GM23338 (cell line): Measurements from ENCODE around the gene TTBK1. TPM values are rescaled to one million over a fixed set of nuclear protein-coding genes. Genes with fewer than 3 reads are reported as not detected.

Source experiments
- ATAC-seq: fragments of 200-7000 bp; cut with Tn5 transposase; 3 replicates; pipeline ENCODE4 v1.9.1; 2020
- DNase-seq: peaks from one replicate; pipeline ENCODE4 v3.0.0-alpha.2; 2015; ENCODE audit warnings: low spot score
- H2AFZ ChIP-seq: fragments of 200-600 bp; sonication (generic); 2 replicates; pipeline ENCODE4 v1.8.0; 2016; ENCODE audit warnings: antibody characterized with exemption, mild to moderate bottlenecking, moderate library complexity
- H3F3A ChIP-seq: fragments of 200-600 bp; sonication (generic); replicated peaks from 2 replicates; pipeline ENCODE4 v1.8.0; 2017; ENCODE audit warnings: antibody characterized with exemption, mixed run types, low read depth
- H3K27ac ChIP-seq: fragments of 200-600 bp; sonication (generic); 2 replicates; pipeline ENCODE4 v1.6.1; 2016; ENCODE audit warnings: low read depth
- H3K27me3 ChIP-seq: fragments of 200-600 bp; sonication (generic); 2 replicates; pipeline ENCODE4 v1.8.0; 2016; ENCODE audit warnings: mild to moderate bottlenecking, mixed run types, moderate library complexity; ENCODE audit not compliant: insufficient read depth
- H3K36me3 ChIP-seq: fragments of 200-600 bp; sonication (generic); 2 replicates; pipeline ENCODE4 v1.8.0; 2016; ENCODE audit warnings: mild to moderate bottlenecking; ENCODE audit not compliant: insufficient read depth
- H3K4me1 ChIP-seq: fragments of 200-600 bp; sonication (generic); 2 replicates; pipeline ENCODE4 v1.8.0; 2016; ENCODE audit warnings: mild to moderate bottlenecking, moderate library complexity; ENCODE audit not compliant: insufficient read depth
- H3K4me2 ChIP-seq: fragments of 200-600 bp; sonication (generic); 2 replicates; pipeline ENCODE4 v1.7.1; 2017; ENCODE audit warnings: mixed run types
- H3K4me3 ChIP-seq: fragments of 200-600 bp; sonication (generic); 2 replicates; pipeline ENCODE4 v1.6.1; 2016; ENCODE audit warnings: mixed run types
- H3K79me2 ChIP-seq: fragments of 200-600 bp; sonication (generic); replicated peaks from 2 replicates; pipeline ENCODE4 v1.8.0; 2017; ENCODE audit warnings: mild to moderate bottlenecking; ENCODE audit not compliant: insufficient read depth
- H3K9me2 ChIP-seq: fragments of 200-600 bp; sonication (generic); 2 replicates; pipeline ENCODE4 v1.8.0; 2017; ENCODE audit not compliant: insufficient read depth
- H4K20me1 ChIP-seq: fragments of 200-600 bp; sonication (generic); replicated peaks from 2 replicates; pipeline ENCODE4 v1.8.0; 2017; ENCODE audit warnings: mild to moderate bottlenecking; ENCODE audit not compliant: insufficient read depth
- H3K27ac Mint-ChIP-seq: 2 replicates; pipeline ENCODE4 v1.8.0; 2020; ENCODE audit warnings: inconsistent platforms, mild to moderate bottlenecking, moderate library complexity, mixed read lengths
- H3K27me3 Mint-ChIP-seq: 3 replicates; pipeline ENCODE4 v1.8.0; 2022; ENCODE audit warnings: low read depth, mild to moderate bottlenecking, moderate library complexity, mixed read lengths, inconsistent platforms; ENCODE audit not compliant: insufficient read depth, poor library complexity
- H3K36me3 Mint-ChIP-seq: 3 replicates; pipeline ENCODE4 v1.8.0; 2021; ENCODE audit warnings: low read depth, mild to moderate bottlenecking, inconsistent platforms, moderate library complexity, mixed read lengths
- H3K4me1 Mint-ChIP-seq: 3 replicates; pipeline ENCODE4 v1.8.0; 2020; ENCODE audit warnings: mild to moderate bottlenecking, inconsistent platforms, mixed read lengths
- H3K4me3 Mint-ChIP-seq: 3 replicates; pipeline ENCODE4 v1.8.0; 2021; ENCODE audit warnings: moderate library complexity, mild to moderate bottlenecking, inconsistent platforms, mixed read lengths
- H3K9me3 Mint-ChIP-seq: 3 replicates; pipeline ENCODE4 v1.8.0; 2020; ENCODE audit warnings: moderate library complexity, mild to moderate bottlenecking, inconsistent platforms, mixed read lengths
- CREB1 ChIP-seq: fragments of 250-450 bp; sonication (Bioruptor Pico); IDR thresholded peaks from 2 replicates; pipeline ENCODE4 v1.5.0; 2020; ENCODE audit warnings: low read depth, mild to moderate bottlenecking, moderate library complexity
- CTCF ChIP-seq, 2 experiments: fragments of 200-600 bp in 1 of 2; sonication (generic) in 1 of 2; conservative IDR thresholded peaks; 2 replicates each; pipeline versions ENCODE4 v1.5.1 to v1.6.1; 2016 to 2017; ENCODE audit warnings: antibody characterized with exemption in 2 of 2, low read depth in 2 of 2, mild to moderate bottlenecking in 2 of 2, moderate library complexity in 1 of 2
- ETS1 ChIP-seq: IDR thresholded peaks from 2 replicates; pipeline ENCODE4 v1.6.1; 2016; ENCODE audit warnings: antibody characterized with exemption
- EZH2 ChIP-seq: fragments of 200-600 bp; sonication (generic); IDR thresholded peaks from one replicate; pipeline ENCODE4 v1.8.0; 2017; ENCODE audit warnings: antibody characterized with exemption, mild to moderate bottlenecking, low read depth; ENCODE audit not compliant: unreplicated experiment
- EZH2phosphoT487 ChIP-seq: fragments of 200-600 bp; sonication (generic); IDR thresholded peaks from one replicate; pipeline ENCODE4 v1.8.1; 2018; ENCODE audit warnings: antibody characterized with exemption; ENCODE audit not compliant: unreplicated experiment
- JUNB ChIP-seq: IDR thresholded peaks from one replicate; pipeline ENCODE4 v1.6.1; 2016; ENCODE audit warnings: antibody characterized with exemption; ENCODE audit not compliant: unreplicated experiment
- NANOG ChIP-seq: IDR thresholded peaks from 2 replicates; pipeline ENCODE4 v1.6.1; 2016; ENCODE audit warnings: antibody characterized with exemption, borderline replicate concordance
- POLR2AphosphoS5 ChIP-seq: IDR thresholded peaks from 2 replicates; pipeline ENCODE4 v1.6.1; 2016; ENCODE audit warnings: antibody characterized with exemption, low read depth
- STAT1 ChIP-seq: IDR thresholded peaks from one replicate; pipeline ENCODE4 v1.6.1; 2016; ENCODE audit warnings: antibody characterized with exemption; ENCODE audit not compliant: unreplicated experiment
- ZNF114 ChIP-seq: fragments of 250-450 bp; sonication (Bioruptor Pico); IDR thresholded peaks from 2 replicates; pipeline ENCODE4 v1.5.0; 2020; ENCODE audit warnings: mild to moderate bottlenecking, moderate library complexity
- ZNF331 ChIP-seq: fragments of 250-450 bp; sonication (Bioruptor Pico); IDR thresholded peaks from 2 replicates; pipeline ENCODE4 v1.5.0; 2020; ENCODE audit warnings: low read depth, mild to moderate bottlenecking, moderate library complexity
- polyA plus RNA-seq: library from polyadenylated mRNA; unstranded; fragments of >200 nt; fragmentation: Nextera tagmentation; extraction: Ambion mirVana; gene quantifications from 2 replicates; pipeline ENCODE4 v1.2.1, GENCODE V29; 2016
- total RNA-seq: library from RNA; depleted of rRNA; stranded (reverse); fragments of >200 nt; shearing (Covaris generic); gene quantifications from 2 replicates; pipeline ENCODE4 v1.2.3, GENCODE V29; 2014
- TF ChIP-seq, protein P1 (sequence below): fragments of 250-450 bp; sonication (Bioruptor Pico); IDR thresholded peaks from 2 replicates; pipeline ENCODE4 v1.5.0; 2020; ENCODE audit warnings: mild to moderate bottlenecking, moderate library complexity
- TF ChIP-seq, protein P2 (sequence below): IDR thresholded peaks from one replicate; pipeline ENCODE4 v1.6.1; 2018; ENCODE audit warnings: antibody characterized with exemption; ENCODE audit not compliant: unreplicated experiment

TTBK1 gene
- total and polyA plus RNA-seq, 2 experiments from 2014 or later = 0.29 to 1.1 TPM

DNA sequence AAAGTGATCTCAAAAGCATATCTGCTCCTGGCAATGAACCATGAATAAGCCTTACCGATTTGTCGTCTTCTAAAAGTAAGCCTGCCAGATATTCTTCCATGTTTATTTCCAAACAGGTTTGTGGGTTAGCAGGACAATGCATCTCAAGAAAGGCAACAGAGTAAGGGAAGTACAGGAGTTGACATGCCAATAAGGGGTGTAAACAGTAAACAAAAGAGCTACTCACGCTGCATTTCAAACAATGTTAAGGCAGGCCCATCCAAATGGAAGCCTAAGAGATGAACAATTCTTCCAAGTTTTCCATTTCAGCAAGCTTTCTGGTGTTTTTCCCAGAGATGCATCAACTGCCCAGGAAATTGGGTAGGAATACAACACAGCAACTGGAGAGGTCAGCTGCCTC lies 93.1 kb downstream of the TTBK1 start:
- DNase-seq = peak; percentile 29
- no peak overlapping the region for H3K27ac Mint-ChIP-seq
- TF ChIP-seq ETS1 (no peak), ZNF114 (no peak), EZH2phosphoT487 (no peak), CREB1 (CRISPR knock-in tag) (no peak), ZNF331 (CRISPR knock-in tag) (no peak), CTCF (conservative IDR thresholded peaks at IDR 0.05; ENCODE audit: low read depth in 2 of 2) (no peak), JUNB (no peak), STAT1 (no peak), EZH2 (no peak), POLR2AphosphoS5 (no peak), NANOG (no peak)
- TF ChIP-seq, protein P1, sequence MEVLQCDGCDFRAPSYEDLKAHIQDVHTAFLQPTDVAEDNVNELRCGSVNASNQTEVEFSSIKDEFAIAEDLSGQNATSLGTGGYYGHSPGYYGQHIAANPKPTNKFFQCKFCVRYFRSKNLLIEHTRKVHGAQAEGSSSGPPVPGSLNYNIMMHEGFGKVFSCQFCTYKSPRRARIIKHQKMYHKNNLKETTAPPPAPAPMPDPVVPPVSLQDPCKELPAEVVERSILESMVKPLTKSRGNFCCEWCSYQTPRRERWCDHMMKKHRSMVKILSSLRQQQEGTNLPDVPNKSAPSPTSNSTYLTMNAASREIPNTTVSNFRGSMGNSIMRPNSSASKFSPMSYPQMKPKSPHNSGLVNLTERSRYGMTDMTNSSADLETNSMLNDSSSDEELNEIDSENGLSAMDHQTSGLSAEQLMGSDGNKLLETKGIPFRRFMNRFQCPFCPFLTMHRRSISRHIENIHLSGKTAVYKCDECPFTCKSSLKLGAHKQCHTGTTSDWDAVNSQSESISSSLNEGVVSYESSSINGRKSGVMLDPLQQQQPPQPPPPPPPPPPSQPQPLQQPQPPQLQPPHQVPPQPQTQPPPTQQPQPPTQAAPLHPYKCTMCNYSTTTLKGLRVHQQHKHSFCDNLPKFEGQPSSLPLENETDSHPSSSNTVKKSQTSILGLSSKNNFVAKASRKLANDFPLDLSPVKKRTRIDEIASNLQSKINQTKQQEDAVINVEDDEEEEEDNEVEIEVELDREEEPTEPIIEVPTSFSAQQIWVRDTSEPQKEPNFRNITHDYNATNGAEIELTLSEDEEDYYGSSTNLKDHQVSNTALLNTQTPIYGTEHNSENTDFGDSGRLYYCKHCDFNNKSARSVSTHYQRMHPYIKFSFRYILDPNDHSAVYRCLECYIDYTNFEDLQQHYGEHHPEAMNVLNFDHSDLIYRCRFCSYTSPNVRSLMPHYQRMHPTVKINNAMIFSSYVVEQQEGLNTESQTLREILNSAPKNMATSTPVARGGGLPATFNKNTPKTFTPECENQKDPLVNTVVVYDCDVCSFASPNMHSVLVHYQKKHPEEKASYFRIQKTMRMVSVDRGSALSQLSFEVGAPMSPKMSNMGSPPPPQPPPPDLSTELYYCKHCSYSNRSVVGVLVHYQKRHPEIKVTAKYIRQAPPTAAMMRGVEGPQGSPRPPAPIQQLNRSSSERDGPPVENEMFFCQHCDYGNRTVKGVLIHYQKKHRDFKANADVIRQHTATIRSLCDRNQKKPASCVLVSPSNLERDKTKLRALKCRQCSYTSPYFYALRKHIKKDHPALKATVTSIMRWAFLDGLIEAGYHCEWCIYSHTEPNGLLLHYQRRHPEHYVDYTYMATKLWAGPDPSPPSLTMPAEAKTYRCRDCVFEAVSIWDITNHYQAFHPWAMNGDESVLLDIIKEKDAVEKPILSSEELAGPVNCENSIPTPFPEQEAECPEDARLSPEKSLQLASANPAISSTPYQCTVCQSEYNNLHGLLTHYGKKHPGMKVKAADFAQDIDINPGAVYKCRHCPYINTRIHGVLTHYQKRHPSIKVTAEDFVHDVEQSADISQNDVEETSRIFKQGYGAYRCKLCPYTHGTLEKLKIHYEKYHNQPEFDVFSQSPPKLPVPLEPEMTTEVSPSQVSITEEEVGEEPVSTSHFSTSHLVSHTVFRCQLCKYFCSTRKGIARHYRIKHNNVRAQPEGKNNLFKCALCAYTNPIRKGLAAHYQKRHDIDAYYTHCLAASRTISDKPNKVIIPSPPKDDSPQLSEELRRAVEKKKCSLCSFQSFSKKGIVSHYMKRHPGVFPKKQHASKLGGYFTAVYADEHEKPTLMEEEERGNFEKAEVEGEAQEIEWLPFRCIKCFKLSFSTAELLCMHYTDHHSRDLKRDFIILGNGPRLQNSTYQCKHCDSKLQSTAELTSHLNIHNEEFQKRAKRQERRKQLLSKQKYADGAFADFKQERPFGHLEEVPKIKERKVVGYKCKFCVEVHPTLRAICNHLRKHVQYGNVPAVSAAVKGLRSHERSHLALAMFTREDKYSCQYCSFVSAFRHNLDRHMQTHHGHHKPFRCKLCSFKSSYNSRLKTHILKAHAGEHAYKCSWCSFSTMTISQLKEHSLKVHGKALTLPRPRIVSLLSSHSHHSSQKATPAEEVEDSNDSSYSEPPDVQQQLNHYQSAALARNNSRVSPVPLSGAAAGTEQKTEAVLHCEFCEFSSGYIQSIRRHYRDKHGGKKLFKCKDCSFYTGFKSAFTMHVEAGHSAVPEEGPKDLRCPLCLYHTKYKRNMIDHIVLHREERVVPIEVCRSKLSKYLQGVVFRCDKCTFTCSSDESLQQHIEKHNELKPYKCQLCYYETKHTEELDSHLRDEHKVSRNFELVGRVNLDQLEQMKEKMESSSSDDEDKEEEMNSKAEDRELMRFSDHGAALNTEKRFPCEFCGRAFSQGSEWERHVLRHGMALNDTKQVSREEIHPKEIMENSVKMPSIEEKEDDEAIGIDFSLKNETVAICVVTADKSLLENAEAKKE (CRISPR knock-in tag) = no peak
- TF ChIP-seq, protein P2, sequence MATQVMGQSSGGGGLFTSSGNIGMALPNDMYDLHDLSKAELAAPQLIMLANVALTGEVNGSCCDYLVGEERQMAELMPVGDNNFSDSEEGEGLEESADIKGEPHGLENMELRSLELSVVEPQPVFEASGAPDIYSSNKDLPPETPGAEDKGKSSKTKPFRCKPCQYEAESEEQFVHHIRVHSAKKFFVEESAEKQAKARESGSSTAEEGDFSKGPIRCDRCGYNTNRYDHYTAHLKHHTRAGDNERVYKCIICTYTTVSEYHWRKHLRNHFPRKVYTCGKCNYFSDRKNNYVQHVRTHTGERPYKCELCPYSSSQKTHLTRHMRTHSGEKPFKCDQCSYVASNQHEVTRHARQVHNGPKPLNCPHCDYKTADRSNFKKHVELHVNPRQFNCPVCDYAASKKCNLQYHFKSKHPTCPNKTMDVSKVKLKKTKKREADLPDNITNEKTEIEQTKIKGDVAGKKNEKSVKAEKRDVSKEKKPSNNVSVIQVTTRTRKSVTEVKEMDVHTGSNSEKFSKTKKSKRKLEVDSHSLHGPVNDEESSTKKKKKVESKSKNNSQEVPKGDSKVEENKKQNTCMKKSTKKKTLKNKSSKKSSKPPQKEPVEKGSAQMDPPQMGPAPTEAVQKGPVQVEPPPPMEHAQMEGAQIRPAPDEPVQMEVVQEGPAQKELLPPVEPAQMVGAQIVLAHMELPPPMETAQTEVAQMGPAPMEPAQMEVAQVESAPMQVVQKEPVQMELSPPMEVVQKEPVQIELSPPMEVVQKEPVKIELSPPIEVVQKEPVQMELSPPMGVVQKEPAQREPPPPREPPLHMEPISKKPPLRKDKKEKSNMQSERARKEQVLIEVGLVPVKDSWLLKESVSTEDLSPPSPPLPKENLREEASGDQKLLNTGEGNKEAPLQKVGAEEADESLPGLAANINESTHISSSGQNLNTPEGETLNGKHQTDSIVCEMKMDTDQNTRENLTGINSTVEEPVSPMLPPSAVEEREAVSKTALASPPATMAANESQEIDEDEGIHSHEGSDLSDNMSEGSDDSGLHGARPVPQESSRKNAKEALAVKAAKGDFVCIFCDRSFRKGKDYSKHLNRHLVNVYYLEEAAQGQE = no peak
- Histone ChIP-seq H3K4me2 (no peak overlapping the region), H3K4me1 (no peaks in the 10 kb centered on the region), H2AFZ (no peak overlapping the region), H3K4me3 (no peak overlapping the region), H3K36me3 (peaks cover 12% of the 10 kb centered on the region; the same call in 1 of the 2 replicates), H3F3A (no peaks in the 10 kb centered on the region), H3K79me2 (no peaks in the 10 kb centered on the region), H3K27me3 (no peaks in the 10 kb centered on the region), H3K27ac (no peak overlapping the region), H3K9me2 (no peaks in the 10 kb centered on the region), H4K20me1 (no peaks in the 10 kb centered on the region)
- no peak for ATAC-seq
- H3K4me1 Mint-ChIP-seq = peaks cover 2% of the 10 kb centered on the region; the same call in 2 of the 3 replicates
- H3K36me3 Mint-ChIP-seq = peaks cover 16% of the 10 kb centered on the region
- no peaks in the 10 kb centered on the region for H3K9me3 Mint-ChIP-seq
- H3K4me3 Mint-ChIP-seq = no peak overlapping the region
- no peaks in the 10 kb centered on the region for H3K27me3 Mint-ChIP-seq
